Measurements from ENCODE around the gene FBXL16.

GRCh38 chr16:678209-678857 is 27.3 kb downstream of the FBXL16 start:
- no peak for TF ChIP-seq CTCF (conservative IDR thresholded peaks at IDR 0.05 in 1 of 2, IDR thresholded peaks at IDR 0.05 in 1 of 2; ENCODE audit: low read depth in 1 of 2, low read length in 2 of 2)
- TF ChIP-seq EZH2 (IDR thresholded peaks at IDR 0.05; ENCODE audit: low read length, missing control alignments), result no peak
